ENCODE results near the gene VPS8.
"Not testable (repeated sequence)": the region's sequence is repeated elsewhere in the genome, so short reads cannot be mapped to it uniquely, and the experiment has no call there.

GRCh38 chr3:184954851-184955250 is 142.9 kb downstream of the VPS8 start:
- not testable (repeated sequence) for TF ChIP-seq CTCF, ZNF350 (tag by site-specific recombination; IDR thresholded peaks at IDR 0.05)

All from HEK293 (cell line).